NCI-H526 treated with DMSO at 0.1 percent for 48 hours (cell line): ENCODE data around the gene AAK1.
"Not testable (repeated sequence)": the region's sequence is repeated elsewhere in the genome, so short reads cannot be mapped to it uniquely, and the experiment has no call there.

Experiments used
- DNase-seq: peaks from one replicate; lab custom pipeline; 2025; lab: John Stamatoyannopoulos, UW

The AAK1 gene

DNA sequence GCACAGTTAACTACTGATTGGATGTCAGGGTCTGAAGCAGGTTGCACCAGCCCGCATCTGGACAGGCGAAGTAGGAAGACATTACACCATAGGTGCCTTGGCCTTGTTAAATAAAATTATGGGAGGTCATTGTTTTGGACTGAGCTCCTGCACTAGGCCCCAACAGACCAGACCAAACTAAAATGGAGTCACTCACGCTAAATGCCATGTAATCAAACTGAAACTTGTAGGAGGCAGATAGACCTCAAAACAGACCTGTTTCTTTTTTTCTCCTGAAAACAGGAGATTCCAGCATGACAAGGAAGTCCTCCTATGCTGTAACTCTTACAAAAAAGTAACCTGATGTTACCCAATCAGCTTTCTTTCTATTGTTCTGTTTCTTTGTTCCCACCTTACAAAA, 190.9 kb downstream of the AAK1 start:
- no peak for DNase-seq

DNA sequence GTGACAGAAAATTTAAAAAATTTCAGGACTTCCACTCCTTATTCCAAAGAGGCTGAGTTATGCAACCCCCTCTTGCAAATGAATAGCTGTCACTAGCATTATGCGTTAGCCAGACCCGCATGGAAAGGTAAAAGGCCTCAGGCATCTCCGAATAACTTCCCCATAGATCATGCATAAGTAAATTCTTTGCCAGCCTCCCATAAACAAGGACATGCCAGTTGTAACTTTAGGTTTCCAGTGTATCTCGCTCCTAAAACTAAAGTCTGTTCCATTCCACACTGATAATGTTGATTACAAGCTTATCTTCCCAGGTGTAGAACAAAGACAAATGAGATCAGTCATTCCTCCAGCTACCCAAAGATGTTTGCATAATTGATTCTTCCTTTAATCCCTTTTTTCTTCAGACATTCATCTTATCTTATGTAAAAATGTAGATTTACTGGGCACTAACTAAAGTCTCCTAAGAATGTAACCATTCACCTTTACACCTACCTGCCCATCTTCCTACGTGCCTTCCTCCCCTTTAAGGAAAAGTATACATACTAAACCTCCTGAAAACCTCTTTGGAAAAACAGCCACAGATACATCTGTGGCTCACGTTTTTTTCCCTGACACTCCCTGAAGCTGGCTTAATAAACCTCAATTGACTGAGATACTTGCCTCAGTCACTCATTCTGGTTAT, 192.7 kb downstream of the AAK1 start:
- DNase-seq, result no peak

DNA sequence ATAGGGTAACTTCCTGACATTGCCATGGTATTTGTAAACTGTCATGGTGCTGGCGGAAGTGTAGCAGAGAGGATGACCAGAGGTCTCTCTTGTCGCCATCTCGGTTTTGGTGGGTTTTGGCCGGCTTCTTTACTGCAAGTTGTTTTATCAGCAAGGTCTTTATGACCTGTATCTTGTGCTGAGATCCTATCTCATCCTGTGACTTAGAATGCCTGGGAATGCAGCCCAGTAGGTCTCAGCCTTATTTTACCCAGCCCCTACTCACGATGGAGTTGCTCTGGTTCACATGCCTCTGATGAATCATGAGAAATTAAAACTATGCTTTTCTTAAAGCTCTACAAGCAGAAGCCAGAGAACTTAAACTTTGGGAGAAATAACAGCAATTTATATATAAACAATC, 193.6 kb downstream of the AAK1 start:
- no peak for DNase-seq

DNA sequence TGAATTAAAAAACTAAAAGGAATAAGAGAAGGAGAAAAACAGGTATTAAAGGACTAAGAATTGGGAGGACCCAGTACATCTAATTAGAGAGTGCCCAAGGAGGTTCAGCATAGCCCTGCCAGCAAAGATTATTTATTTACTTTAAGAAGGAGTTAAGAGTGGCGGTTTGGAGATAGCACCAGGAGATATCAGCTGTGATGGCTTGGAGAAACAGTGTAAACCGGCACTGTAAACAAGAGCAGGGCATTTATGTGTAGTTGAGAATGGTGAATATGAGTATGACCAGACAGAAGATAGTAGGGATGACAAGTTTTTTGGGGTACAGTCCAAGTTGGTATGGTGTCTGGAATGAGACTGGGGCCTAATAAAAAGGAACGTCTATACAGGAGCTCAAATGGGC, 199.9 kb downstream of the AAK1 start:
- DNase-seq, result not testable (repeated sequence)

DNA sequence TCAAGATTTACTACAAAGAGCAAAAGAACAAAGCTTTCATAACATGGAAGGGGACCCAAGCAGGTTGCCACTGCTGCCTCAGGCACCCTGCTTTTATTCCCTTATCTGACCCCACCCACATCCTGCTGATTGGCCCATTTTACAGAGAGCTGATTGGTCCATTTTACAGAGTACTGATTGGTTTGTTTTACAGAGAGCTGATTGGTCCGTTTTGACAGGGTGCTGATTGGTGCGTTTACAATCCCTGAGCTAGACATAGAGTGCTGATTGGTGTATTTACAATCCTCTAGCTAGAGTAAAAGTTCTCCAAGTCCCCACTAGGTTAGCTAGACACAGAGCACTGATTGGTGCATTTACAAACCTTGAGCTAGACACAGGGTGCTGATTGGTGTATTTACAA, 204.0 kb downstream of the AAK1 start:
- DNase-seq, result not testable (repeated sequence)

DNA sequence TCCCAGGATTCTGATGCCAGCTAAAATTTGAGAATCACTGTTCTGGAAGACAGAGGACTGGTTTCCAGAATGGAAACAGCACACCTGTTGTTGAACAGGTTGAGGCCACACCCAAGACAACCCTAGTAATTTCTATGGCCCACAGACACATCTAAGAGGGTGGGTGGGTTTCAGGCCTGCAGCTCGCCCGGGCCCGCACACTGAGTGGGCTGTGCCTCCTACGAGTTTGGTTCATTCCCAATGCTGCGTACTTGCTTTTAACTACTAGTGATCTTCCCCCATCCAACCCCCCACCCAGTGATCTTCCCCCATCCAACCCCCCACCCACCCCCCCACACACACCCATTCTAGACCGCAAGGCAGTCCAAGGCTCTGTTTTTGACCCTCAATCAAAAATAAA, 205.0 kb downstream of the AAK1 start:
- DNase-seq, result no peak

DNA sequence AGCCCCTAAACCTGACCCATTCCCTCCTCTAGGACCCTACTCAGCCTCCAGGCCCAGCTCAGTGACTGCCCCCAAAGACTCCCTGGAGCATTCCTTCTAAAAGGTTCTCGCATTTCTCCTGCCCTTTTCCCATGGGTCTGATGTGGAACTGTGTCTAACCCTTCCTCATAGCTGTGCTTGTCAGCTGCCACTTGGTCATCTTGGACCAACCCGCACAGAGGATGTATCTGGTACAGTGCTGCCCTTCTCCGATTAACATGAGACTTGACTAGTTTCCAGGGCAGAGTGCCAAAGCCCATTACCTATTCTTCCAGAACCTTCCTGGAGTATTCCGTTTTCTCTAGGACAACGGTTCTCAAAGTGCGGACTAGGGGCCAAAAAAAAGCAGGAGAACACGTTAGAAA, 205.8 kb downstream of the AAK1 start:
- no peak for DNase-seq

DNA sequence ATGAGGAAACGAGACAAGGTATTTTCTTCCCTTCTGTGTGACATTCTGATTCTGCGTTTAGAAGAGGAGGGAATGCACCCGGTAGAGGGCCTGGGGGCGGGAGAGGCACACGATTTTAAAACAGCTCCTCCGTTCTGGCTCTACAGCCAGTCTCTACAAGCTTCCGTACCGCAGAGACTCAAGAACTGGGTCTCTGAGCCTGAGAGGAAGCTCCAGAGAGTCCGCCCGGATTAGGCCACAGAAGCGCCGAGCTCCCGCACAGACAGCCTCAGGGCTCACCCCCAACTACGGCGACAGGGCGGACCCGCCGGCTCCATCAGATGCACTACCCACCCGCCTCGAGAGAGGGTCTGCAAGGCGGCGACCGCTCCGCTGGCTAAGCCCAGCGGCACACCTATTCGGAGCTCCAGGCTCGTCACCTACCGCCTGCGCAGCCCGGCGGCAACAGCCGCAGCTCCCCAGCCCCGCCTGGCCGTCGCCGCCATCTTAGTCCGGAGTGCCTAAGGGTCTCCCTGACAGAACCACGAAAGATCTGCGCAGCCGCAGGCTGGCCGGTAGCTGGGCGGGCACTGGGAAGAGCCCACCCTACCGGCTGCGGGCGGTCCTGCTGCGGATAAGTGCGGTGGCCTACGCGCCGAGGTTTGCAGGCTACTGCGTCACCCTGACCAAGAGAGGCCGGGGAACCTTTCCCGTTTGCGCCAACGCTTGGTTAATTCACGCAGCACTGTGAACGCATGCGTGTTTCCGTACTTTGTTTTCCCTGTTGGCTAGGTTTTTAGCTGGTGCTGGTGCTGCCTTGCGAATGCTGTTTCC, 206.4 kb downstream of the AAK1 start, which contains the start of gene NFU1:
TSS of gene NFU1 (minus strand) at position 498 of the 813 bp plus-strand sequence. CDS start at position 485, 13 bp downstream.
- peak; percentile 84 for DNase-seq

DNA sequence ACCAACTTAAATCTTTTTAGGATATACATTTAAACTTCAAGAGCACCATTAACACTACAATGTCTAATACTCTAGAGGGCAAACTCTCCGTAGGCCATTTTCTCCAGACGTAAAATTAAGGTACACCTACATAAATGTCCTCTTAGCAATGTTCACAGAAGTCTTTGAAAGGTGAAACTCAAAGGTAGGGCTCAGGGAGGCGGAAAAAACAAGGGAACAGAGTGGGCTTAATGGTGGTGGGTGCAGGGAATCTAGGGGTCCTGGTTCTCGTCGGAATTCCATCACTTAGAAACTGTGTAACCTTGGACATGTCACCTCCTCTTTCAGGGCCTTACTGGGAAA, 207.0 kb downstream of the AAK1 start:
- DNase-seq, result no peak

DNA sequence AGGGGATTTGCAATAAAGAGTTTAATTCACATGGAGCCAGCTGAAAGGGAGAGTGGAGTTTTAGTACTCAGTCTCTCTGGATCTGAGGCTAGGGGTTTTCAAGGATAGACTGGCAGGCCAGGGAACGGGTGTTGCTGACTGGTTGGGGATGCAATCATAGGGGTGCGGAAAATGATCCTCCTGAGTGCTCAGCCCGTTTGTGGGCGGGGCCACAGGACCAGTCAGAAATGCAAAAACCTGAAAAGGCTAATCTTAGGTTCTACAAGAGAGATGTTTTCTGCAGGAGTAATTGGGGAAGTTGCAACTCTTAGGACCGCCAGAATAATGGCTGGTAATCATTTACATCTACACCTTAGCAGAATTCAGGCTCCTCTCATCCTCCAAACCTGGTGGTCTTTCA, 208.8 kb downstream of the AAK1 start:
- no peak for DNase-seq

DNA sequence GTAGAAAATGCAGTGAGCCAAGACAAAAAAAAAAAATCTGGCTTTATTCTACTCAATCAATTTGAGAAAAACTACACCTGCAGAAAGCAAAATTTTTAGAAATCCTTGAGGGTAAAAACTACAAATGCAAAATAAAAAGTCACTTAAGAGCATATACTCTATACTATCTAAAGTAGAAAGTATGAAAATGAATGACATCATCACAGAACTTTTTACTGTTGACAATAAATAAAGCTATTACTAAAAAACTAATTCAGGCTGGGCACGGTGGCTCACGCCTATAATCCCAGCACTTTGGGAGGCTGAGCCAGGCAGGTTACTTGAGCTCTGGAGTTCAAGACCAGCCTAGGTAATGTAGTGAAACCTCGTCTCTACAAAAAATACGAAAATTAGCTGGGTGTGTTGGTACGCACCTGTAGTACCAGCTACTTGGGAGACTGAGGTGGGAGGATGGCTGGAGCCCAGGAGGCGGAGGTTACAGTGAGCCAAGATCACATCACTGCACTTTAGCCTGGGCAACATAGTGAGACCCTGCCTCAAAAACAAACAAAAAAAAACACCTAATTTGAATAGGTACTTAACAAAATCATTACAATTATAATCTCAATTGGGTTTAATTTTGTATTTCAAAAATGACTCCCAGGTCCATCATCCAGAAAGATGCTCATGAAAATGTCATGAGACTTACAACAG, 213.9 kb downstream of the AAK1 start:
- no peak for DNase-seq

DNA sequence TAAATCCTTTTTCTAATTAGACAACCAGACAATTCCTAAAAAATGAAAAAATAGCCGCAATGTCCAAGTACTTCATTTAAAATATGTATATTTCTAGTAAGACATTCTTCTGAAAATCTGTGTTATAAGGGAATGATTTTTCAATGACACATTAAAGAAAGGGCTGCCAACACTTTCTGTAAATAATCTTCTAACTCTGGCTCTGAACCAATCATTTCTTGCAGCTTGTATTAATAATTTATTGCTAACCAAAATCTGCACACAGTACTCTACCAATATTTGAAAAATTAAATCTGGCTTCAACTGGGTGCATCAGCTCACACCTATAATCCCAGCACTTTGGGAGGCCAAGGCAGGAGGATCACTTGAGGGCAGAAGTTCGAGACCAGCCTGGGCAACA, 214.6 kb downstream of the AAK1 start:
- no peak for DNase-seq

DNA sequence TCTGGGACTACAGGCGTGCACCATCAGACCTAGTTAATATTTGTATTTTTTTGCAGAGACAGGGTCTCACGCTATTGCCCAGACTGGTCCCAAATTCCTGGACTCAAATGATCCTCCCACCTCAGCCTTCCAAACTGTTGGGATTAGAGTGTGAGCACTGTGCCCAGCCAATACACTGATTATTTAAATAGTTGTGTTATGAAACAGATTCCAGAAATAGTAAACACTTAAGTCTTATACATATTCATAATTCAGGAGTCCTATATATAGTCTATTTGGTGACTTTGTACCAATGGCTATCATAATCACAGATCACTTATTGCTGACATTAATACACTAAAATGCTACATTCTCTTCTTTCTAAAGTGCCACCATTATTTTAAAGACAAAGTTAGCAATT, 219.1 kb downstream of the AAK1 start:
- no peak for DNase-seq

DNA sequence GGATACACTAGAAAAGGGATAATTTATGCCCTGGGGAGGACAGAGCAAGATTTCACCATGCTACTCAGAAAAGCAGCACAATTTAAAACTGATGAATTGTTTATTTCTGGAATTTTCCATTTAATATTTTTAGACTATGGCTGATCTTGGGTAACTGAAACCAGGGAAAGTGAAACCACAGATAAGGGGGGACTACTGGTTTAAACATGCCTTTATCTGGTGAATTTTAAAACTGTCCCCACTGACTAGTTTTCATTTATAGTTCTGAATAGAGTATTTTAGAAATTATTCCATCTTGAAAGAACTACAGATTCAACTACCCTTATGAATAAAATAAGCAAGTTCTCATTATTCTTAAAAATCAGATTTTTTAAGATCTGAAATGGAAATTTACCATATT, 221.3 kb downstream of the AAK1 start:
- DNase-seq, result no peak

DNA sequence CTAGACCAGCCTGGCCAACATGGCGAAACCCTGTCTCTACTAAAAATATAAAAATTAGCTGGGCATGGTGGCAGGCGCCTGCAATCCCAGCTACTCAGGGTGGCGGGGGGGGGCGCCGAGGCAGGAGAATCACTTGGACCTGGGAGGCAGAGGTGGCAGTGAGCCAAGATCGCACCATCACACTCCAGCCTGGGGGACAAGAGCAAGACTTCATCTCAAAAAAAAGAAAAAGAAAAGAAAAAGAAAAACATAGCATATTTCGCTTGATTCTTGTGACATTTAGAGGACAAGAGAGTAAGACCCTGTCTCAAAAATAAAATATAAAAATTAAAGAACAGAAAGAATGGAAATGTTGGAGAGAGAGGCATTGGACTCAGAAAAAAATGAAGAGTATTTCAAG, 224.4 kb downstream of the AAK1 start:
- DNase-seq, result not testable (repeated sequence)

DNA sequence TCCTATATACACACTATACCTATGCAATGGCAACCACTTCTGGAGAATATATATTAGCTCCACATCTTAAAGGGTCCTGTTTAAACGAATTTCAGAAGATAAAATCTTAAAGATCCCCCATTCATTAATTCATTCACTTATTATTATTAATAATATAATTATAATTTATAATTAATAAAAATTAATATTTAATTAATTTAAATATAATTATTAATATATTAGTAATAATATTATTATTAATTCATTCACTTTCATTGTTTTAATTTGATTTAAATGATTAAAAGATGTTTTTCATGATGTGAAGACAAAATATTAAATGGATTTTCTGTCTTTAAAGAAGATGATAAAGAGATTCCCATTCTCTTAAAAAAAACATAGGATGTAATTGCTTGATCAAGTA, 227.4 kb downstream of the AAK1 start:
- DNase-seq, result no peak
